ENCODE results near the gene ABCA2.

The ABCA2 gene

DNA sequence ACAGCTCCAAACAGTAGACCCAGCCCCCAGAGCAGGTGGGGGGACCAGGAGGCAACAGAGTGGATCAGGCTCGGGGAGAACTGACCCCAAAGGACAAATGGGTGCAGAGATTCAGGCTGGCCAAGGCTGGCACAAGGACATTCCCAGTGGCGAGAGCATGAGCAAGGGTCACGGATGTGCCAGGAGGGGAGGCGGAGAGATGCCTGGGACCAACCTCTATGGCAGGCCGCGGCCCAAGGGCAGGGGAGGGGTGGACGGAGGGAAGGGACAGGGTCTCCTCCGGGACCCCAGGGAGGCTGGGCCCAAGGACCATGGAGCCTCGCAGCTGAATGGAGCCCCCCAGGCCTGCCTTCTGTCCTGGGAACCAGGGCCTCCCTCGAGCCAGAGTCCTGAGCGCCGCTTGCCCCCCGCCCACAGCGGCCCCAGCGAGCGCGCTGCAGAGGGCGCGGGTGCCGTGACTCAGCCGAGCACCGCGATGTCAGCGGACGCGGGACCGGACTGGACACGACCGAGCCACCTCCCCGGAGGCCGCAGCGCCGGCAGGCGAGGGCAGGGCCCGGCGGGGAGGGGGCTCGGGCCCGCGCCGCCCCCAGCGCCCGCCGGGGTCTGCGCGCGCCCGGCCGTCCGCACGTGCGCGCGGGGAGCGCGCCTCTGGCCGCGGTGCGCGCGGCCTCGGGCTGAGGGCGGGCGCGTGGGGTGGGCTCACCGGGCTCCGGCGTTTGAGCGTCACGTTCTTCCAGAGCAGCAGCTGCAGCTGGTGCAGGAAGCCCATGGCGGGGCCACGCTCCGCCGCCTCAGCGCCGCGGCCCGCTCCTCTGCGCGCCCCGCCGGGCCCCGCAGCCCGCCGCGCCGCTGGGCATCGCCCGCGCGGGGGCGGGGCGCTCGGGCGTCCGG lies at the start of gene ABCA2:
Gene ABCA2 (minus strand): TSS at position 869 of the 894 bp plus-strand sequence. CDS start 97 bp downstream, at position 772.
- peaks cover 25% of the 10 kb centered on the region for H3K4me1 Mint-ChIP-seq
- H3K27me3 Mint-ChIP-seq, result no peaks in the 10 kb centered on the region
- H3K4me3 Mint-ChIP-seq, result peak within 1 kb of the TSS; percentile 83
- H3K36me3 Mint-ChIP-seq, result no peaks in the 10 kb centered on the region
- no peaks in the 10 kb centered on the region for H3K9me3 Mint-ChIP-seq
- peak within 1 kb of the TSS; percentile 65 for H3K27ac Mint-ChIP-seq

GRCh38 chr9:137077010-137077747 lies 49.1 kb upstream of the ABCA2 start, which contains the start of gene UAP1L1:
Gene UAP1L1, plus strand, starts transcription at chr9:137077517. Its CDS starts 16 bp downstream, at chr9:137077533.
- Mint-ChIP-seq H3K27me3 (no peaks in the 10 kb centered on the region), H3K9me3 (no peaks in the 10 kb centered on the region), H3K36me3 (no peaks in the 10 kb centered on the region), H3K27ac (peak within 1 kb of the TSS; percentile 51), H3K4me3 (peak within 1 kb of the TSS; percentile 52), H3K4me1 (peaks cover 4% of the 10 kb centered on the region)

DNA sequence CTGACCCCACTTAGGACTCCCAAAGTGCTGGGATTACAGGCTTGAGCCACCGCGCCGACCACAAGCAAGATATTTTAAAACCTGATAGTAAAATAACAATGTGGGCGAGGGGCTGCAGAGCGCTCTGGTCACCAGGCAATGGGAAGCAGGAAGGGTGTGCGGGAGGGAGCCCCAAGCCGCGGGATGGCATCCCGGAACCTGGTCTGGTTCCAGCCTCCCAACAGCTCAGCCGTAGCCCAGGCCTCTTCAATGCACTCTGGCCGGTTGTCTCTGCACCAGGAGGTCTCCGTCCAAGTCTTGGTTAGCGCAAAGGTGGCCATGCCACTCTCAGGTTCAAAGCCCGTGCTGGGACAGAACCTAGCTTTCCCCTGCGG lies 48.6 kb upstream of the ABCA2 start:
- H3K36me3 Mint-ChIP-seq, result no peaks in the 10 kb centered on the region
- no peaks in the 10 kb centered on the region for H3K27me3 Mint-ChIP-seq
- H3K4me1 Mint-ChIP-seq, result peaks cover 4% of the 10 kb centered on the region
- H3K9me3 Mint-ChIP-seq, result no peaks in the 10 kb centered on the region
- peak overlapping the region; percentile 38 for H3K4me3 Mint-ChIP-seq
- peak overlapping the region; percentile 51 for H3K27ac Mint-ChIP-seq

DNA sequence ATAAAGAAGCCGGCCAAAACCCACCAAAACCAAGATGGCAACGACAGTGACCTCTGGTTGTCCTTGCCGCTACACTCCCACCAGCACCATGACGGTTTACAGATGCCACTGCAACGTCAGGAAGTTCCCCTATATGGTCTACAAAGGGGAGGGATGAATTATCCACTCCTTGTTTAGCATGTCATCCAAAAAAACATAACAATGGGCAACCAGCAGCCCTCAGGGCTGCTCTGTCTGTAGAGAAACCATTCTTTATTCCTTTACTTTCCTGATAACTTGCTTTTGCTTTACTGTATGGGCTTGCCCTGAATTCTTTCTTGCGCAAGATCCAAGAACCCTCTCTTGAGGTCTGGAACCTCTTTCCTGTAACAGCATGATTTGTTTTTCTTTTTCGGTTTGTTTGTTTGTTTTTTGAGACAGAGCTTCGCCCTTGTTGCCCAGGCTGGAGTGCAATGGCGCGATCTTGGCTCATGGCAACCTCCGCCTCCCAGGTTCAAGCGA lies 47.3 kb upstream of the ABCA2 start:
- Mint-ChIP-seq H3K27ac (no peak overlapping the region), H3K36me3 (no peaks in the 10 kb centered on the region), H3K9me3 (no peaks in the 10 kb centered on the region), H3K27me3 (no peaks in the 10 kb centered on the region), H3K4me3 (no peak overlapping the region), H3K4me1 (peaks cover 11% of the 10 kb centered on the region)

DNA sequence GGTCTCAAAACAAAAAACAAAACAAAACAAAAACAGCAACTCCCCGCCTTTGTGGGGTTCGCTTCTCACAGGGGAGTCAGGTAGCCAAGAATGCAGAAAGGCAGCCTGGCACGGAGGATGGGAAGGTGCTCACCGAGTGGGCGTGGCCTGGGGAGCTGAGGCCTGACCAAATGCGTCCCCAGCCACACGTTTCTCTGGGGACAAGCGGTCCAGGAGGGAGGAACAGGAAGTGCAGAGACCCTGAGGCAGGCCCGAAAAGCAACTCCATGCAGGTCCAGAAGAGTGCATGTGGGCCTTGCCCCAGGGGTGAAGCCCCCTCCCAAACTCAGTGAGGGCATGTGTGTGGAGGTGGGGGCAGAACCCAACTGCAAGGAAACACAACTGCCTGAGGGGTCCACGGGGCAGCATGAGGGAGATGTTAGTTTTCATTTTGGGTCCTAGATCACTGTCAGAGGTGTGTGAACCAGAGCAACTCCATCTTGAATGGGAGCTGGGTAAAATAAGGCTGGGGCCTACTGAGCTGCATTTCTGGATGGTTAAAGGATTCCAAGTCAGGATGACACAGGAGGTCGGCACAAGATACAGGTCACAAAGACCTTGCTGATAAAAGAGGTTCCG lies 46.7 kb upstream of the ABCA2 start:
- Mint-ChIP-seq H3K4me3 (no peak overlapping the region), H3K36me3 (no peaks in the 10 kb centered on the region), H3K9me3 (no peaks in the 10 kb centered on the region), H3K27ac (no peak overlapping the region), H3K4me1 (peaks cover 8% of the 10 kb centered on the region), H3K27me3 (no peaks in the 10 kb centered on the region)

DNA sequence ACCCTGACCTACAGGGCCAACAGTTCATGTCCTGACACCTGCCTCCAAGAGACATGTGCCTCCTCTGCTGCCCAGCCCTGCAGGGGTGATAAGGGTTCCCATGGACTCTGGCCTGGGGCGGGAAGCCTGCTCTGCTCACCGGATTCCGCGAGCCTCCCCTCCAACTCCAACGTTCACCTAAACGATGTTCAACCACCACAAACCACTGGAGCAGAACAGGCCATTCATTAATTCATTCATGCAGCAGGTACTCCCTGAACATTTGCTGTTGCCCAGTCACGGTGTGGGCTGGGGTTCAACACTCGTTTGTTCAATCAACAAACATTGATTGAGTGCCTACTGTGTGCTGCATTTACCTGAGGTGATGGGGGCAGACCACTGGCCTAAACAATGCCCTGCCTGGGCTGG lies 46.0 kb upstream of the ABCA2 start:
- Mint-ChIP-seq H3K4me3 (no peak overlapping the region), H3K9me3 (no peaks in the 10 kb centered on the region), H3K4me1 (peaks cover 7% of the 10 kb centered on the region), H3K27me3 (no peaks in the 10 kb centered on the region), H3K36me3 (no peaks in the 10 kb centered on the region), H3K27ac (no peak overlapping the region)

DNA sequence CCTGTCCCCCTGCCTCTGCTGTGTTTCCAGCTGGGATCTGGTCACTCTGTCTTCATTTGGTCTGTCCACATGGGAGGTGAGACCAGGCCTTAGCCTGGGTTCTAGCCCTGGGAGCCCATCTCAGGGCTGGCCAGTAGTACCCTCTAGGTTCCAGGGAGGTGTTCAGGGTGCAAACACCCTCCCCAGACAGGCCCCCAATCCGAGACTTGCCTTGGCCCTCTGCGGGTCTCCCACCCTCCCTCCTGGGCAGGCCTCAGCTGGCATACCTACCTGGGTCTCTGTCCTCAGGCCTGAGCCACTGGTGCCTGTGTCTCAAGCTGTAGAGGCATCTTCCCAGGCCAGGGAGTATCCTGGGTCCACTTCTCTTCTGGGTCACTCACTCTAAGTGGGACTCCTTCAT lies 43.2 kb upstream of the ABCA2 start:
- Mint-ChIP-seq H3K27ac (peak overlapping the region; percentile 72), H3K27me3 (peaks cover 2% of the 10 kb centered on the region), H3K36me3 (no peaks in the 10 kb centered on the region), H3K4me3 (peak overlapping the region; percentile 82), H3K9me3 (no peaks in the 10 kb centered on the region), H3K4me1 (peaks cover 11% of the 10 kb centered on the region)

GRCh38 chr9:137070906-137071275 lies 42.9 kb upstream of the ABCA2 start:
- Mint-ChIP-seq H3K4me3 (peak overlapping the region; percentile 82), H3K36me3 (no peaks in the 10 kb centered on the region), H3K27ac (peak overlapping the region; percentile 23), H3K4me1 (peaks cover 11% of the 10 kb centered on the region), H3K27me3 (peaks cover 2% of the 10 kb centered on the region), H3K9me3 (no peaks in the 10 kb centered on the region)

DNA sequence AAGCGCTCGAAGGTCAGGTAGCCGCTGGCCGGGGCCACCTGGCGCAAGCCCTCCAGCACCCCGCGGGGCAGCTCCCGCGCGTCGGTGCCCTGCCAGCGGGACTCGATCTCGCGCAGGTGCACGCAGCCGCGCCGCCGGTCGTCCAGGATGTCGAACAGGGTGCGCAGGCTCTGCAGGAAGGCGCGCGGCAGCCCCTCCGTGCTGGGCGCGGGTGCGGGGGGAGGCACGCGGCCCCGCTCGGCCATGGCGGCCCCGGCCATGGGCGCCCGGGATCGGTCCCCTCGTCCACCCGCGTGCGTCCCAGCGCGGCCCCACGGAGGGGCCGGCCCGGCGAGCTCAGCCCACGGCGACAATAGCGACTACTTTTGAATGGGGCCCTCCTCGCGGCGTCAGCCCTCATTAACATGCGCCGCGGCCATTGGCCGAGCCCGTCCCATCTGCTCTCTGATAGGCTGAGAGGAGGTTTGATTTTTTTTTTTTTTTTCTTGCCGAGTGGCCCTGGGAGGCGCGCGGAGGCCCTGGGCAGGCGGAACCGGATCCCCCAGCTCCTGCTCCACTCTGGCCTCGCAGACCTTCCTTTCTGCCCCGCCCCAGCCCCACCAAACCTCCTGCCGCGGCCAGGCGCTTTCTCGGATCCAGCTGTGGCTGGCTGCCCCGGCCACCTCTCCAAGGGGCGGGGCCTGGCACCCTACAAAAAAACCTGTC lies 42.3 kb upstream of the ABCA2 start, which contains the start of gene SAPCD2:
Gene SAPCD2 (minus strand): TSS at position 357 of the 705 bp plus-strand sequence. CDS start 97 bp downstream, at position 260.
- H3K4me3 Mint-ChIP-seq, result peak within 1 kb of the TSS; percentile 82
- H3K9me3 Mint-ChIP-seq, result no peaks in the 10 kb centered on the region

DNA sequence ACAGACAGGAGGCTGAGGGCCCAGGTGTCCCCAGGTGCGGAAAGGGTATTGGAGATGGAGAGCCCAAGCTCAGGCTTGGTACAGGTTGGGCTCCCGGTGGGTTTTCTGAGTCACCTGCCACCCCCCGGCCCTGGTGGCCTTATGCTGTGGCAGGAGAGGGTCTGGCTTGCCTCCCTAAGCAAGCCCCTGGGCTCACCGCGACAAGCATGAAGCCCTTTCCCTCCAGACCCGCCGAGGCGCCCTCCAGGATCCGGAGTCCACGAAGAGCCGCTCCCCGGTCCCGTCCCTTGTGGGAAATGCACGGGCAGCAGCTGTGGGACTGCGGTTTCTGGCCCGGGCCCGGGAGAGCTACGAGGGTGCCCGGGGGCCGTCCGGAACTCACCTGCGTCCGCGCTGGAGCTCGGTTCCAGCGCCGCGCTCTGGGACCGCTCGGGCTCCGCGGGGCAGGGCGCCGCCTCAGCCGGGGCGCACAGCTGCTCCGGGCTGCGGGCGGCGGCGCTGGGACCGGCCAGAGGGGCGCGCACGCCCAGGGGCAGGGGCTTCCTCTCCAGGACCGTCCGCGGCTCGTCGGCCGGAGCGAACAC lies 41.6 kb upstream of the ABCA2 start:
- Mint-ChIP-seq H3K27ac (no peak overlapping the region), H3K4me3 (peak overlapping the region; percentile 47)

More for the DNA sequence above, 42.3 kb upstream of the ABCA2 start, which contains the start of gene SAPCD2:
- peak within 1 kb of the TSS; percentile 23 for H3K27ac Mint-ChIP-seq
- H3K27me3 Mint-ChIP-seq, result peaks cover 2% of the 10 kb centered on the region
- no peaks in the 10 kb centered on the region for H3K36me3 Mint-ChIP-seq
- H3K4me1 Mint-ChIP-seq, result peaks cover 11% of the 10 kb centered on the region

DNA sequence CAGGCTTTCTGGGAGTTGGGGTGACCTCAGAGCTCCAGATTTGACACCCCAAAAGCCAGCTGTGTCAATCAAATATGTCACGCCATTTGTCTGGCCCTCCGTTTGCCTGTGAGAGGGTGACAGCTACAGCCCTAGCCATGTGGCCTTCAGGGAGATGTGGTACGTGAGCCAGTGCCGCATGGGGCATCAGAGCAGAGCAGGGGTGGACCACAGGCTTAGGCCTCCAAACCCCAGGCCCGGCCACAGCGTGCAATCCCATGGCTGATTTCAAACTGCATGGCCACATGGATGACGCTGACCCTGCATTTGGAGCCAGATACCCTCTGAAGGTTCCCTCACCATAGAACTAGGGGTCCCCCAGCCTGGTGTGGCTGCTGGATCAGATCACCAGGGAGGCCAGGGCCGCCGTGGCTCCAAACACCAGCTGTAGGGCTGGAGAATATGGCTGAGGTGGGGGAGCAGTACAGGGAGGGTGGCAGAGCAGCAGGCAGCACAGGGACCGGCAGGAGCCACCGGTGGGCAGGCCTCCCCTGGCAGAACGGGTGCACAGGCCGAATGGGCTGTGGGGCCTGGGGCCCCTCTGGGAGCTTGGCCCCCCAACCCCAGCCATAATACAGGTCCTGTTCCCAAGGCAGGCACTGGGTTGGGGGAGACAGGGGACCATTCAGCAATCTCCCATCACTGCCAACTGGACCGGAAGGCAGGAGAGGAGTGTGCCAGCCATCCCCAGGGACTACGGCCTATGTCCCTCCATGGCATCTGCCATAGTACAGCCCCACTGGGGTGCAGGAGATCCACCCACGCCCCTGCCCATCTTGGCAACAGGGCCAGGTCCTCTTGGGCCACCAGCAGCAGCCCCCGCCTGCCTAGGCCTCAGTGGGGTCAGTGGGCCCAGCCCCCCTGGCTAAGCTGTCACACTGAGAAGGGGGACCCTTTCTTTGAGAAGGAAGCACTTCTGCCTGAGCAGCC lies 40.8 kb upstream of the ABCA2 start:
- H3K27ac Mint-ChIP-seq, result no peak overlapping the region
- H3K27me3 Mint-ChIP-seq, result peaks cover 2% of the 10 kb centered on the region
- no peaks in the 10 kb centered on the region for H3K36me3 Mint-ChIP-seq
- H3K4me1 Mint-ChIP-seq, result peaks cover 15% of the 10 kb centered on the region
- peak overlapping the region; percentile 47 for H3K4me3 Mint-ChIP-seq
- H3K9me3 Mint-ChIP-seq, result no peaks in the 10 kb centered on the region

More for the DNA sequence above, 41.6 kb upstream of the ABCA2 start:
- H3K27me3 Mint-ChIP-seq, result peaks cover 2% of the 10 kb centered on the region
- H3K9me3 Mint-ChIP-seq, result no peaks in the 10 kb centered on the region
- H3K36me3 Mint-ChIP-seq, result no peaks in the 10 kb centered on the region
- peaks cover 11% of the 10 kb centered on the region for H3K4me1 Mint-ChIP-seq

DNA sequence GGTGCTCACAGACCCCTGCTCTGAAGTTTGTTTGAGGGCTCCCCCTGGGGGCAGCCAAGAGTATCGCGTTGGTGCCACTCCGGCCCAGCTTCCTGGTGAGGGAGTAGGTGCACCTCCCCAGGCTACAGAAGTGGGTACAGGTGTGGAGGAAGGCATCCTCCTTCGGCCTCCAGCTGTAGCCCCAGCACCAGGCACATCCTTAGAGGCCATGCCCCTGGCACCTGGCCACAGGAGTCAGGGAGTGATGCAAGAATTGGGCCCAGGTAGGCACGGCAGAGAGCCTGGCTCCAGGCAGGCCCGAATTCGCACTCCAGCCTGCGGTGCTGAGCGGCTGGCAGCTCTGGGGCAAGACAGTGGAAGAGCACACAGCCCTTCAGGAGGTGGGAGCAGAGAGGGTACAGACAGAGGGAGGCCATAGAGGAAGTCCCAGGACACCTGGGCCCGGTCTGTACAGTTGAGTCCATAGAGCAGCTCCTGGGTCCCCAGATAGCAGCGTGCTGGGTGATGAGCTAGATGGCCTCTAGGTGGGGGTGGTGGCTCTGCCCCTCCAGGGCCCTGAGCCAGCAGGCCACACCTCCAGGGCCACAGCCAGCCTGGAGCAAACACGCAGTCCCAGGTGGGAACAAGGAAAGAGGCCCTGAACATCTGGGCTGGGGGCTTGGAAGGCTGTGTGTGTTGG lies 40.0 kb upstream of the ABCA2 start:
- H3K27ac Mint-ChIP-seq, result peak overlapping the region; percentile 74
- peaks cover 2% of the 10 kb centered on the region for H3K27me3 Mint-ChIP-seq
- peaks cover 15% of the 10 kb centered on the region for H3K4me1 Mint-ChIP-seq
- H3K4me3 Mint-ChIP-seq, result peak overlapping the region; percentile 68
- no peaks in the 10 kb centered on the region for H3K36me3 Mint-ChIP-seq
- H3K9me3 Mint-ChIP-seq, result no peaks in the 10 kb centered on the region

DNA sequence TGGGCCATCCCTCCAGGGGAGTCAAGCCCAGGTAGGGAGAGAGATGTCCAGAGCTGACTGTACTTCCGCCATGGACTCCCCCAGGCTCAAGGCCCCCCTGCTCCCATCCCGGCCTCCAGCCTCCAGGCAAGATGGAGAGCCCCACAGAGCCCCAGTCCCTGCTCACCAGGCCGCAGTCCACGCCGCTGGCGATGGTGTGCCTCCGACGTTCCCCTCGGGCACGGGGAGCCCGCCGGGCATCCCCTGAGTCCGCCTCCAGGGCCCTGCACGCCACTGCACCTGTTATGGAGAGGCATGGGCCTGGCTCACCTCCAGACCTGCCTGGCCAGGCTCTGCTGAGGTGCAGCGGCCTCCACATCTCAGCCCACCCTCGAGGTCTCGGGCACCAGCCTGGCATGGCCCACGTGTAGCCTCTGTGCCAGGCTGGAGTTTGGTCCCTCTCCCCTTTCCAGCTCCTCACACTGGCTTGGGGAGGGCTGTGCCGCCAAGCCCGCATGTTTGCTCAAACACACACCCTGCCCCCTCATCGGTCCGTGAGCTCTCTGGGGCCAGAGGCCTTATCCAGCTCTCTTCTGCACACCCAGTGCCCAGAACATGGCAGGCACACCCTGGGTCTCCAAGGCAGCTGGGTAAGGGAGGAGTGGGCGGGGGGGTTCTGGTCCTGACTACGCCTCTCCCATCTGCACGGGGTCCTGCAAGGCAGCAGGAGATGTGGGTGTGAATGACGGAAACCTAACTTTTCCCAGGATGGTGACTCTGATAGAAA lies 38.2 kb upstream of the ABCA2 start:
- H3K4me1 Mint-ChIP-seq, result peaks cover 14% of the 10 kb centered on the region
- no peak overlapping the region for H3K4me3 Mint-ChIP-seq
- peaks cover 2% of the 10 kb centered on the region for H3K27me3 Mint-ChIP-seq

More for the DNA sequence above, 38.2 kb upstream of the ABCA2 start:
- Mint-ChIP-seq H3K36me3 (no peaks in the 10 kb centered on the region), H3K27ac (no peak overlapping the region), H3K9me3 (no peaks in the 10 kb centered on the region)

Measured in activated naive CD4-positive, alpha-beta T cell treated with anti-CD3 and anti-CD28 coated beads, Interleukin-2, amount 50 U/mL, for 24 hours (primary cell).